WERI-Rb-1 (cell line): ENCODE results near the gene APCDD1L.

ENCODE experiments used
- DNase-seq: peaks from one replicate; pipeline ENCODE4 v3.0.0-alpha.2; 2020
- H3K27ac ChIP-seq: fragments of 250-450 bp; sonication (Bioruptor Pico); 2 replicates; pipeline ENCODE4 v1.5.1; 2020; ENCODE audit warnings: mild to moderate bottlenecking, moderate library complexity
- H3K27me3 ChIP-seq: fragments of 250-450 bp; sonication (Bioruptor Pico); 2 replicates; pipeline ENCODE4 v1.5.1; 2021; ENCODE audit warnings: mild to moderate bottlenecking, low read depth, moderate library complexity; ENCODE audit not compliant: insufficient read depth, severe bottlenecking
- H3K36me3 ChIP-seq: fragments of 250-450 bp; sonication (Bioruptor Pico); 2 replicates; pipeline ENCODE4 v1.5.1; 2020; ENCODE audit warnings: mild to moderate bottlenecking, moderate library complexity
- H3K4me3 ChIP-seq: 2 replicates; pipeline ENCODE4 v1.5.1; 2011; ENCODE audit warnings: low read depth, mild to moderate bottlenecking, control low read depth, low read length
- H3K9me3 ChIP-seq: fragments of 250-450 bp; sonication (Bioruptor Pico); 2 replicates; pipeline ENCODE4 v1.5.1; 2021; ENCODE audit warnings: mild to moderate bottlenecking, moderate library complexity; ENCODE audit not compliant: severe bottlenecking
- CTCF ChIP-seq: IDR thresholded peaks from 2 replicates; pipeline ENCODE4 v1.5.1; 2011; ENCODE audit warnings: low read depth, mild to moderate bottlenecking, control low read depth, inconsistent platforms, low read length

Gene APCDD1L

GRCh38 chr20:58538752-58539151, 23.6 kb upstream of the APCDD1L start:
- Histone ChIP-seq H3K9me3 (peaks cover 16% of the 10 kb centered on the region), H3K27me3 (no peaks in the 10 kb centered on the region), H3K36me3 (no peaks in the 10 kb centered on the region), H3K4me3 (no peak overlapping the region), H3K27ac (no peak overlapping the region)
- no peak for TF ChIP-seq CTCF
- no peak for DNase-seq

DNA sequence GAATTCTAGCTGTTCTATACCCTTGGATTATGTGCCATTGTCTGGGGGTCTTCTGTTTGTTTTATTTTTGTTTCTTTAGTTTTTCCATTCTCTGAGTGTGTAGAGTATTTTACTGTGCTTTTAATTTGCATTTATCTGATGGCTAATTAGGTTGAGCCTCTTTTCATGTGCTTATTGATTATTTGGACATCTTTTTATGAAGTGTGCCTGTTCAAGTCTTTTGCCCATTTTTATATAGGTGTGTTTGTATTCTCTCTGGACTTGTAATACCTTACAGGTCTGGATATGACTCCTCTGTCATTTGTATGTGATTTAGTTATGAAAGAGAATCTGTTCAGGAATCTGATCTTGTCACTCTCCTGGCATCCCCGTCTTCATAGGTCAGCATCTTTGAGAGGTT, 22.6 kb upstream of the APCDD1L start:
- Histone ChIP-seq H3K4me3 (no peak overlapping the region), H3K9me3 (peaks cover 19% of the 10 kb centered on the region), H3K36me3 (no peaks in the 10 kb centered on the region), H3K27ac (no peak overlapping the region), H3K27me3 (no peaks in the 10 kb centered on the region)
- DNase-seq = no peak
- no peak for TF ChIP-seq CTCF

DNA sequence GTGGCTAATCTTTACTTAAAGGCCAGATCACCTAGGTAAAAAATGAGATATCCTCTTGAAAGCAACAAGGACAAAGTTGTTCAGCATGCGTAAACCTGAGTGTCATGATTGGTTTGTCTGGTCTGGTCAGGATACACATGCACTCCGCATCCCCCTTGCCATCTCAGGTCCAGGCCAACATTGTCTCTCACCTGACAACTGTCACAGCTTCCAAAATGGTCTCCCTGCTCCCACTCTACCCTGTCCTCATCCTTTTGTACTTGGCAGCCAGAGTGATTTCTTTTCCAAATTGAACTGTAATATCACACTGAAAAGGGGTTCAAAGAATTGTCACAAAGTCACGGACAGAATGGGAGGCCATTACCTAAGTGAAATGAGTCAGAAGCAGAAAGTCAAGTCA, 21.1 kb upstream of the APCDD1L start:
- Histone ChIP-seq H3K27me3 (no peaks in the 10 kb centered on the region), H3K9me3 (peaks cover 29% of the 10 kb centered on the region), H3K27ac (no peak overlapping the region), H3K4me3 (no peak overlapping the region), H3K36me3 (no peaks in the 10 kb centered on the region)
- no peak for DNase-seq
- TF ChIP-seq CTCF = no peak

DNA sequence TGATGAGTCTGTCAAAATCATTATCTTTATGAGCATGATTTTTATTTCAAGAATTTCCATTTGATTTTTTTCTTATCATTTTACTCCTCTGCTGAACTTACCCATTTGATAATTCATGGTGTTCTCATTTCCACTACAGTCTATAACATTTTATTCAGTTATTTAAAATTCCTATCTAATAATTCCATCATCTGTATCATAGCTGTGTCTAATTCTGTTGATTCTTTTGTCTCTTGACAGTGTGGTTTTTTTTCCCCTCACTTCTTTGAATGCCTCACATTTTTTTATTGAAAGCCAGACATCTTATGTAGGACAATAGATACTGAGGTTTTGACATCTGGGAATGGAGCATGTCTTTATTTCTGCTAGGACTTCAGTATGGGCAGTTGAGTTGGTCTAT, 16.5 kb upstream of the APCDD1L start:
- no peak for DNase-seq
- H3K27ac ChIP-seq = no peak overlapping the region
- H3K36me3 ChIP-seq = no peaks in the 10 kb centered on the region
- H3K4me3 ChIP-seq = no peak overlapping the region
- TF ChIP-seq CTCF = no peak
- H3K27me3 ChIP-seq = no peaks in the 10 kb centered on the region
- peaks cover 15% of the 10 kb centered on the region for H3K9me3 ChIP-seq

GRCh38 chr20:58531063-58531462, 15.9 kb upstream of the APCDD1L start:
- no peak overlapping the region for H3K4me3 ChIP-seq
- no peak for DNase-seq
- no peak for TF ChIP-seq CTCF
- H3K27me3 ChIP-seq = no peaks in the 10 kb centered on the region
- H3K27ac ChIP-seq = no peak overlapping the region
- peaks cover 16% of the 10 kb centered on the region for H3K9me3 ChIP-seq
- H3K36me3 ChIP-seq = no peaks in the 10 kb centered on the region

DNA sequence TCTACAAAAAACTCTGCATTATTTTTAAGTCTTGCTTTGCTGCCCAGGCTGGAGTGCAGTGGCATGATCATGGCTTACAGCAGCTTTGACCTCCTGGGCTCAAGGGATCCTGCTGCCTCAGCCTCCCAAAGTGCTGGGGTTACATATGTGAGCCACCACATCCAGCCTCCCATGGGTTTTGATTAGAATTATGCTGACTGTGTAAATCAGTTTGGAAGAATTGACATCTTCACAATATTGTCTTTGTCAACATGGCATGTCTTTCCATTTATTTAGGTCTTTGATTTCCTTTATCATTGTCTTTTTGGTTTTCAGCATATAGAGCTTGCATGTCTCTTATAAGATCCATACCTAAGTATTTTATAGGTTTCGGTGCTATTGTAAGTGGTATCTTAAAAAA, 13.2 kb upstream of the APCDD1L start:
- Histone ChIP-seq H3K4me3 (no peak overlapping the region), H3K27ac (no peak overlapping the region), H3K9me3 (peaks cover 16% of the 10 kb centered on the region), H3K27me3 (no peaks in the 10 kb centered on the region), H3K36me3 (no peaks in the 10 kb centered on the region)
- no peak for TF ChIP-seq CTCF
- no peak for DNase-seq
